ENCODE results near the gene CWH43. TPM values are rescaled to one million over a fixed set of nuclear protein-coding genes. Genes with fewer than 3 reads are reported as not detected.

The CWH43 gene
- total RNA-seq, 1 donor from 2014 or later: 2.3 TPM

- Histone ChIP-seq H3K4me3 (no peak overlapping the region), H3K9me3 (no peaks in the 10 kb centered on the region), H3K27me3 (ENCODE audit: low read depth) (no peaks in the 10 kb centered on the region), H3K4me1 (no peaks in the 10 kb centered on the region), H3K27ac (no peak overlapping the region), H3K36me3 (no peaks in the 10 kb centered on the region)
- no peak for TF ChIP-seq CTCF (IDR thresholded peaks at IDR 0.05)
- DNase-seq (no peak), ATAC-seq (no peak)
- intact Hi-C loops (cut with DNase I): no loop called here
Measured at GRCh38 chr4:48944252-48944651, 41.8 kb upstream of the CWH43 start.

GRCh38 chr4:48944756-48945241 lies 41.3 kb upstream of the CWH43 start:
- no peaks in the 10 kb centered on the region for H3K27me3 ChIP-seq (ENCODE audit: low read depth)
- no peak overlapping the region for H3K4me3 ChIP-seq
- TF ChIP-seq CTCF (IDR thresholded peaks at IDR 0.05): peak; percentile 35
- no peak for ATAC-seq
- no peaks in the 10 kb centered on the region for H3K4me1 ChIP-seq
- intact Hi-C loops (cut with DNase I): no loop called here
- no peak overlapping the region for H3K27ac ChIP-seq
- H3K9me3 ChIP-seq: no peaks in the 10 kb centered on the region
- DNase-seq: no peak
- no peaks in the 10 kb centered on the region for H3K36me3 ChIP-seq

DNA sequence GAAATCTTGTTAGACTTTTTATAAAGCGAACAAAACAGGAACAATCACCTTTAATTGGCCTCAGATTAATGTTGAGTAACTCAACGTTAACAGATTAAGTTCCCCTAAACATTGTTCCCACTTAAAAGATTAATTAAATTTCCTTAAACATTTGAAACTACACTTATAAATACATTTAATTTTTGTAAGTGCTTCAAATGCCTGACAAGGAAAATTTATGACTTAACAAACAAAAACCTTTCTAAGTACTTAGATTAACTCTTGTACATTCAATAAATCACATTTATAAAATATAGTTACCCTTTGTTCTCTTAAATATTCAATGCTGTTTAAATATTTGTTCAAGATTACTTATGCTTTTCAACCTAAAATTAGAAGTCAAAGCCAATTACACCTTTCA lies 40.1 kb upstream of the CWH43 start:
- no peaks in the 10 kb centered on the region for H3K27me3 ChIP-seq (ENCODE audit: low read depth)
- ATAC-seq: no peak
- no peaks in the 10 kb centered on the region for H3K9me3 ChIP-seq
- TF ChIP-seq CTCF (IDR thresholded peaks at IDR 0.05): no peak
- intact Hi-C loops (cut with DNase I): no loop called here
- no peak overlapping the region for H3K27ac ChIP-seq
- no peaks in the 10 kb centered on the region for H3K4me1 ChIP-seq
- no peaks in the 10 kb centered on the region for H3K36me3 ChIP-seq
- DNase-seq: no peak
- no peak overlapping the region for H3K4me3 ChIP-seq

DNA sequence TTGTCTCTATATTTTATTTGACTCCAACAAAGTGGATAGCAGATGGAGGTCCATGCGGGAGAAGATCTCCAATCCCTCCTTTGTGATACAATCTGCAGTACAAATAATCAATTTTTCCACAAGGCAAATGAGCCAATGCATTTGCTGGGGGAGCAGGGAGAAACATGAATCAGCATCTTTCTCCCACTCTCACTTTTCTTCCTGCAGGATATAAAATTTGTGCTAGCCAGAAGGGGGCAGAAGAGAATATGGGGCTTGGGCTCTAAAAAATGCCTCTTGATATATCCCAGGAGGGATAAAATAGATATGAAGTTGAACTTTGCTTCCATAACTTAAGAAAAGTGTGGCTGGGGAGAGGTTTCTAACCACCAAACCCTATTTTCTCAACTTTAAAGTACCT lies 38.3 kb upstream of the CWH43 start:
- no peak for ATAC-seq
- intact Hi-C loops (cut with DNase I): no loop called here
- no peak overlapping the region for H3K27ac ChIP-seq
- H3K4me3 ChIP-seq: no peak overlapping the region
- no peak for TF ChIP-seq CTCF (IDR thresholded peaks at IDR 0.05)
- no peaks in the 10 kb centered on the region for H3K9me3 ChIP-seq
- no peaks in the 10 kb centered on the region for H3K27me3 ChIP-seq (ENCODE audit: low read depth)
- DNase-seq: no peak
- no peaks in the 10 kb centered on the region for H3K36me3 ChIP-seq
- no peaks in the 10 kb centered on the region for H3K4me1 ChIP-seq

- no peak for TF ChIP-seq CTCF (IDR thresholded peaks at IDR 0.05)
- DNase-seq (no peak), ATAC-seq (no peak)
- Histone ChIP-seq H3K27me3 (ENCODE audit: low read depth) (no peaks in the 10 kb centered on the region), H3K36me3 (no peaks in the 10 kb centered on the region), H3K4me1 (no peaks in the 10 kb centered on the region), H3K9me3 (no peaks in the 10 kb centered on the region), H3K27ac (no peak overlapping the region), H3K4me3 (no peak overlapping the region)
- intact Hi-C loops (cut with DNase I): no loop called here
Measured at GRCh38 chr4:48949086-48949485, 37.0 kb upstream of the CWH43 start.
